Mucosa of stomach (tissue), 1 donor: Measurements from ENCODE around the gene OMP.

ENCODE experiments used
- H3K27me3 ChIP-seq: one replicate; pipeline ENCODE4 v1.7.0; 2013; ENCODE audit warnings: mild to moderate bottlenecking, low read length; ENCODE audit not compliant: control insufficient read depth, insufficient read depth
- H3K36me3 ChIP-seq: one replicate; pipeline ENCODE4 v1.7.0; 2013; ENCODE audit warnings: low read length; ENCODE audit not compliant: control insufficient read depth, insufficient read depth
- H3K4me1 ChIP-seq: one replicate; pipeline ENCODE4 v1.7.0; 2013; ENCODE audit warnings: mild to moderate bottlenecking, low read length; ENCODE audit not compliant: control insufficient read depth, insufficient read depth
- H3K4me3 ChIP-seq: one replicate; pipeline ENCODE4 v1.7.0; 2013; ENCODE audit warnings: low read length
- H3K9ac ChIP-seq: one replicate; pipeline ENCODE4 v1.7.0; 2013; ENCODE audit warnings: mild to moderate bottlenecking, low read length, moderate library complexity
- H3K9me3 ChIP-seq: one replicate; pipeline ENCODE4 v1.7.0; 2013; ENCODE audit warnings: mild to moderate bottlenecking, low read length, moderate library complexity; ENCODE audit not compliant: control insufficient read depth
- donor health status: Pancreatic carcinoma.

OMP gene

GRCh38 chr11:77114089-77114463, 11.4 kb downstream of the OMP start:
- Histone ChIP-seq H3K9ac (no peak overlapping the region), H3K4me1 (peaks cover 16% of the 10 kb centered on the region), H3K36me3 (peaks cover 36% of the 10 kb centered on the region), H3K27me3 (no peaks in the 10 kb centered on the region), H3K4me3 (no peak overlapping the region), H3K9me3 (no peaks in the 10 kb centered on the region)

- no peak overlapping the region for H3K9ac ChIP-seq
- no peaks in the 10 kb centered on the region for H3K9me3 ChIP-seq
- peaks cover 8% of the 10 kb centered on the region for H3K4me1 ChIP-seq
- peaks cover 36% of the 10 kb centered on the region for H3K36me3 ChIP-seq
- no peaks in the 10 kb centered on the region for H3K27me3 ChIP-seq
- H3K4me3 ChIP-seq: no peak overlapping the region
Measured at GRCh38 chr11:77115181-77115611, 12.6 kb downstream of the OMP start.

- Histone ChIP-seq H3K36me3 (peaks cover 44% of the 10 kb centered on the region), H3K4me1 (peaks cover 4% of the 10 kb centered on the region), H3K9ac (no peak overlapping the region), H3K4me3 (no peak overlapping the region), H3K27me3 (no peaks in the 10 kb centered on the region), H3K9me3 (no peaks in the 10 kb centered on the region)
Measured at GRCh38 chr11:77115956-77116355, 13.3 kb downstream of the OMP start.

DNA sequence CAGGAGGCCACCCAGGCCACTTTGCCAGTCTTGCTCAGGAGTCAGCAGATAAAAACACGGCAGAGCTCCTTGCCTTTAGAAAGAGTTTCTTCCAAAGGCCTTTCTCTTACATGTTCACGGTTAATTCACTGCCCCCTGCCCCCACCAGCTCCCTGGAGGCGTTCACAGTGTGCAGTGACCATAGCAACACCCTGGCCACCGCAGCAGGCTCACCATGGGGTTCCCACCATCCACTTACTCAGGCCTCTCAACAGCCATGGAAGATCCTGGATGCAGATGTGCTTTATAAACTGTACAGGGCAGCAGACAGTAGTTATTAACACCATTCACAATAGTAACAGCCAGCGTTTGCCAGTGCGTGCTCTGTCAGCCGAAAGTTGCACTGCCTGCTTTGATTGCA, 14.9 kb downstream of the OMP start:
- Histone ChIP-seq H3K9me3 (no peaks in the 10 kb centered on the region), H3K9ac (no peak overlapping the region), H3K36me3 (peaks cover 55% of the 10 kb centered on the region), H3K4me3 (no peak overlapping the region), H3K27me3 (no peaks in the 10 kb centered on the region), H3K4me1 (peaks cover 4% of the 10 kb centered on the region)

DNA sequence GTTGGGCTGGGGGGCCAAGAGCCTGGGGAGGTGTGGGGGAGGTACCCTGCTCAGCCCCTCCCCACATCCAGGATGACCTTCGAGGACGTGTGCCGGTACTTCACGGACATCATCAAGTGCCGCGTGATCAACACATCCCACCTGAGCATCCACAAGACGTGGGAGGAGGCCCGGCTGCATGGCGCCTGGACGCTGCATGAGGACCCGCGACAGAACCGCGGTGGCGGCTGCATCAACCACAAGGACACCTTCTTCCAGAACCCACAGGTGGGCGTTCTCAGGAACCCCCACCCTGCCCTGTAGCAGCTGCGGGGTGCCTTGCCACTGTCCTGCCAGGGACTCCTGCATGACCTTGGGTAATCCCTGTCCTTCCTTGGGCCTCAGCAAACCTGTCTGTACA, 15.4 kb downstream of the OMP start:
- H3K4me3 ChIP-seq: no peak overlapping the region
- H3K4me1 ChIP-seq: peaks cover under 1% of the 10 kb centered on the region
- no peaks in the 10 kb centered on the region for H3K9me3 ChIP-seq
- peaks cover 49% of the 10 kb centered on the region for H3K36me3 ChIP-seq
- H3K27me3 ChIP-seq: no peaks in the 10 kb centered on the region
- H3K9ac ChIP-seq: no peak overlapping the region

- Histone ChIP-seq H3K27me3 (no peaks in the 10 kb centered on the region), H3K4me1 (no peaks in the 10 kb centered on the region), H3K4me3 (no peak overlapping the region), H3K9me3 (no peaks in the 10 kb centered on the region), H3K36me3 (peaks cover 49% of the 10 kb centered on the region), H3K9ac (no peak overlapping the region)
Measured at GRCh38 chr11:77118971-77119370, 16.3 kb downstream of the OMP start.

- H3K36me3 ChIP-seq: peaks cover 45% of the 10 kb centered on the region
- H3K4me3 ChIP-seq: no peak overlapping the region
- no peaks in the 10 kb centered on the region for H3K27me3 ChIP-seq
- no peaks in the 10 kb centered on the region for H3K9me3 ChIP-seq
- no peak overlapping the region for H3K9ac ChIP-seq
- H3K4me1 ChIP-seq: no peaks in the 10 kb centered on the region
Measured at GRCh38 chr11:77119531-77119936, 16.9 kb downstream of the OMP start.

DNA sequence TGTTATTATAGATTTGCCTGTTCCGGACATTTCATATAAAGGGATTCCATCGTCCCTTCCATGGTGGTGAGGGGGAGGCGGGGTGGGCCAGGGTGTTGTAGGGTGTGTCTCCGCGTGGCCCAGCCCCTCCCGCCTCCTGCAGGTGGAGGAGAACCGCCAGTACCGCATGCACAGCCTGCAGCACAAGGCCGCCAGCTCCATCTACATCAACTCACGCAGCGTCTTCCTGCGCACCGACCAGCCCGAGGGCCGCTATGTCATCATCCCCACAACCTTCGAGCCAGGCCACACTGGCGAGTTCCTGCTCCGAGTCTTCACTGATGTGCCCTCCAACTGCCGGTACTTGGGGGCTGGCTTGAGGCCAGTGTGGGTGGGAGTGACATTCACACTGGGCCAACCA, 17.9 kb downstream of the OMP start:
- H3K9me3 ChIP-seq: no peaks in the 10 kb centered on the region
- no peaks in the 10 kb centered on the region for H3K27me3 ChIP-seq
- H3K9ac ChIP-seq: no peak overlapping the region
- peaks cover 38% of the 10 kb centered on the region for H3K36me3 ChIP-seq
- H3K4me1 ChIP-seq: no peaks in the 10 kb centered on the region
- no peak overlapping the region for H3K4me3 ChIP-seq

DNA sequence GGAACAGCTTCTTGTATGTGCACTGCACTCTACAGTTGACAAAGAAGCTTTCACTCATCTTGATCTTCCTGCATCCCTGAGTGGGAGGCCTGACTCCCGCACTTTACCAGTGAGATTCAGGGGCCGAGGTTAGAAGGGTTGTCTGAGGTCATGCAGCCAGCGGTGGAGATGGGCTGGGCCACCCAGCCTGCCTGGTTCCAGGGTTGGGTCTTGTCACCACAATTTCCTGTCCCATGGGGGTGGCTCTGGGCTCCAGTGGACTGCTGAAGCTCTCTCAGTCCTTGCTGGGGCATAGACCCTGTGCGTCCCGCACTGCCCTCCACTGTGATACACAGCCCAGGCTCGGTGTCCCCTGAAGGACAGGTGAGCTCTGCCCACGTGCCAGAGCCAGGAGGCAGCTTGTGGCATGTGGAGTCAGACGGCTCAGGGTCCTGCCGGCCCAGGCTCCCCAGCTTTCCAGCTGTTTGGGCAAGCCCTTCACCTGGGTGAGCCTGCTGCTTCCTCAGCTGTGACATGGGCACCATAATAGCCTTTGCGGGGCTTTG, 18.5 kb downstream of the OMP start:
- H3K9me3 ChIP-seq: no peaks in the 10 kb centered on the region
- no peak overlapping the region for H3K9ac ChIP-seq
- H3K4me3 ChIP-seq: no peak overlapping the region
- H3K36me3 ChIP-seq: peaks cover 32% of the 10 kb centered on the region
- no peaks in the 10 kb centered on the region for H3K27me3 ChIP-seq
- H3K4me1 ChIP-seq: no peaks in the 10 kb centered on the region

DNA sequence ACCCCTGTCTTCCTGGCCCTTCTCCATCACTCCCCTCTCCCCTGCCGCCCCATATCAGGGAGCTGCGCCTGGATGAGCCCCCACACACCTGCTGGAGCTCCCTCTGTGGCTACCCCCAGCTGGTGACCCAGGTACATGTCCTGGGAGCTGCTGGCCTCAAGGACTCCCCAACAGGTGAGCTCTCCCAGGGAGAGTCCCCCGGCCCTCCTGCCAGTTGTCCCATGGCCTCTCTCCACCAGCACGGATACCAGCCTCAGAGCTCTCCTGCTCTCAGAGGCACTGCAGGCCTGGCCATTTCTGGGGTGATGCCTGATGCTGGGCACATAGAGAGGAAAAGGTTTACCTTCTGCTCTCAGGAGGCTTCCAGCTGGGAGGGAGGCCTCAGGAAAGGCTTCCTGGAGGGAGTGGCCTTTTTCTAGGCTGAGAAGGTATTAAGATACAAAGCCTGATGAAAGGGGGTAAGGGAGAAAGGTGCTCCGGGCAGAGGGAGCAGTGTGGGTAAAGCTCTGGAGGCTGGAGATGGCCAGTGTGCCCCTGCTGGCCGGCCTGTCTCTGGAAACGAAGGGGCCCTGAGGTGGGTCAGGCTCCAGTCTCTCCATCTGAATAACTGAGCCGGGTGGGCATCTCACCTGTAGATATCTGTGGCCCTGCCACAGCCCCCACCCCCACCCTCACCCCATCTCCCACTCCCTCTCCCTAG, 19.4 kb downstream of the OMP start:
- H3K36me3 ChIP-seq: peaks cover 32% of the 10 kb centered on the region
- no peaks in the 10 kb centered on the region for H3K9me3 ChIP-seq
- no peaks in the 10 kb centered on the region for H3K27me3 ChIP-seq
- H3K4me1 ChIP-seq: peaks cover 8% of the 10 kb centered on the region
- H3K9ac ChIP-seq: no peak overlapping the region
- H3K4me3 ChIP-seq: no peak overlapping the region

DNA sequence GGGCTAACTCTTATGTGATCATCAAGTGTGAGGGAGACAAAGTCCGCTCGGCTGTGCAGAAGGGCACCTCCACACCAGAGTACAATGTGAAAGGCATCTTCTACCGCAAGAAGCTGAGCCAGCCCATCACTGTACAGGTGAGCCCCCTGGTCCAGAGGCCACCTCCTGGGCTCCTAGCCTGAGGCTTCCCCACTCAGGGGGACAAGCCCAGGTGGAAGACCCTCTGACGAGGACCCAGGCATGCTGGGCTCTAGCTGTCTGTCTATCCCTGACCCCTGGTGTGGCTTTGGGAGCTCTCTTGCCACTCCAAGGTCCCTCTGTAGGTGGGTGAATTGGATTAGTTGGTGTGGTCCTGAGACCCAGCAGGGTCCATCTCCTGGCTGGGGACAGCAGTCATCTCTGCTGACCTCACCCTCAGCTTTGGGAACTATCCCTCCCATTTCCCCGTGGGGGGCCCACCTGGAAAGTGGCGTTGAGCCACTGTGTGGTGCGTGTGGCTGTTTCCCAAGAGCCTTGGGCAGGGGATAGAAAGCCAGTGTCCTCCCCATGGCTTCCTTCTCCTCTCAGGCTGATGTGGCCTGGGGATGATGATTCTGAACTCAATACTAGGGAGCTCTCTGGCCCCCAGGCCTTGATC, 20.1 kb downstream of the OMP start:
- H3K36me3 ChIP-seq: peaks cover 32% of the 10 kb centered on the region
- H3K27me3 ChIP-seq: no peaks in the 10 kb centered on the region
- no peaks in the 10 kb centered on the region for H3K9me3 ChIP-seq
- no peak overlapping the region for H3K4me3 ChIP-seq
- H3K4me1 ChIP-seq: peaks cover 14% of the 10 kb centered on the region
- no peak overlapping the region for H3K9ac ChIP-seq

- H3K9me3 ChIP-seq: no peaks in the 10 kb centered on the region
- peaks cover 20% of the 10 kb centered on the region for H3K4me1 ChIP-seq
- no peaks in the 10 kb centered on the region for H3K27me3 ChIP-seq
- no peak overlapping the region for H3K4me3 ChIP-seq
- H3K9ac ChIP-seq: no peak overlapping the region
- peaks cover 26% of the 10 kb centered on the region for H3K36me3 ChIP-seq
Measured at GRCh38 chr11:77123591-77123990, 21.0 kb downstream of the OMP start.
